Measurements from ENCODE around the gene CYP19A1.
"Not testable (repeated sequence)": the region's sequence is repeated elsewhere in the genome, so short reads cannot be mapped to it uniquely, and the experiment has no call there.

Gene CYP19A1

DNA sequence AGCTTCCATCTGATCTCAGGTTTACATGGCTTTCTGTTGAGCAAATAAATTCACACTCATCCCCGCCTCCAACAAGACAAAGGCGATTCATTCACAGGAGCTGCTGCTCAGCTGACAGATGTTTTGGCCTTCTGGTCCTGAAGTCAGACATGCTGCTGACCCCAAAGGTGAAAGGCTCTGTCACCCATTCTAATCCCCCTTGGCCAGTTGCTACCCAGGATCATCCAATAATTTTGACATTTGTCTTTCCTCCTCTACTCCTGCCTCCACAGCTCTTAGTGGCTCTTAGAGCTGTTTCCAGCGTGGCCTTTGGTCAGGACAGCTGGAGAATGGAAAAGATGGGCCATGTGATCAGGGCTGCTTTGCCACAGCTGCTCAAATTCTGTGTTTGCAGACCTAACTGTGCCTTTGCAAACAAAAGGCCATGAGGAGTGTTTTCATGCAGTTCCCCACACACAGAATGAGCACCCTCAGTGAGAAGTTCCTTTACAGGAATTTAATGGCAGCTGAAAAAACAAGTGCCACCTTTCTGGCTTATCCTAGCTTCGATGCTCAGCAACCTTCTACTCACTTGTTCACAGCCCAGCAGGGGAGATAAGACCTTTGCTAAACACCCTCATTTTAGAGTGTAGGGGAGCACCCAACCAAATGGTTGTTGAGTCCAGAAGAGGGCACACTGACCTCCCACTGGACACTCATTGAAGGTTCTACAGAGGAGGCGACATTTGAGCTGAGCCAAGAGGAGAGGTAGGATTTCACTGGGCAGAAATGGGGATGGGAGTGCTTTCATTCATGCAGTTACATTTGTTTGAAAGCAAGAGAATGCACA is 39.0 kb downstream of the CYP19A1 start:
- Histone ChIP-seq H3K9ac (ENCODE audit: low read length) (no peak overlapping the region), H3K27ac (ENCODE audit: low read depth, low read length) (no peak overlapping the region), H3K36me3 (ENCODE audit: control insufficient read depth, insufficient read depth, low read length) (no peaks in the 10 kb centered on the region), H3K4me3 (ENCODE audit: low read length) (no peak overlapping the region), H3K4me1 (ENCODE audit: control insufficient read depth, insufficient read depth, low read length) (no peaks in the 10 kb centered on the region), H3K27me3 (ENCODE audit: control insufficient read depth, insufficient read depth, low read length) (no peaks in the 10 kb centered on the region)

GRCh38 chr15:51298620-51299019 is 39.8 kb downstream of the CYP19A1 start:
- no peaks in the 10 kb centered on the region for H3K36me3 ChIP-seq (ENCODE audit: control insufficient read depth, insufficient read depth, low read length)
- no peaks in the 10 kb centered on the region for H3K27me3 ChIP-seq (ENCODE audit: control insufficient read depth, insufficient read depth, low read length)
- no peaks in the 10 kb centered on the region for H3K4me1 ChIP-seq (ENCODE audit: control insufficient read depth, insufficient read depth, low read length)
- no peak overlapping the region for H3K27ac ChIP-seq (ENCODE audit: low read depth, low read length)
- no peak overlapping the region for H3K4me3 ChIP-seq (ENCODE audit: low read length)
- H3K9ac ChIP-seq (ENCODE audit: low read length) = no peak overlapping the region

DNA sequence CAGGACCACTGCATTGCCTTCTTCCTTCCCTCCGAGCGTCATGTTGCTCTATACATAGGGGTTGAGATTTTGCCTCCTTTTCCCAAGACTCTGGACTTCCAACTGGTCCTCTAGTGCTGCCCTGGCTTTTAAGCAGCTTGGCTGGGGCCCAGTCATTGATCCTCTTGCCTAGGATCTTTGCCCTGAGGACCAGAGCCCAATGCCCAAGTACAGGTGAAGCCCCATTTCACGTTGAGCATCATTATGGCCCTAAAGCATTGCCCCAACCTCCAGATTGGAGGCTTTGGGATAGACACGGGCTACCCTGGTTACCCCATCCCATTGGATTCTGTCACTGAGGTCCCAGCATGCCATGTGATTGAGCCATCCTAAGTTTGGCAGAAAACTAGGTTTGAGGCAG is 47.7 kb downstream of the CYP19A1 start:
- Histone ChIP-seq H3K4me3 (ENCODE audit: low read length) (no peak overlapping the region), H3K27me3 (ENCODE audit: control insufficient read depth, insufficient read depth, low read length) (no peaks in the 10 kb centered on the region), H3K27ac (ENCODE audit: low read depth, low read length) (no peak overlapping the region), H3K36me3 (ENCODE audit: control insufficient read depth, insufficient read depth, low read length) (no peaks in the 10 kb centered on the region), H3K4me1 (ENCODE audit: control insufficient read depth, insufficient read depth, low read length) (no peaks in the 10 kb centered on the region), H3K9ac (ENCODE audit: low read length) (no peak overlapping the region)

GRCh38 chr15:51289290-51289689 is 49.1 kb downstream of the CYP19A1 start:
- Histone ChIP-seq H3K36me3 (ENCODE audit: control insufficient read depth, insufficient read depth, low read length) (no peaks in the 10 kb centered on the region), H3K27me3 (ENCODE audit: control insufficient read depth, insufficient read depth, low read length) (no peaks in the 10 kb centered on the region), H3K27ac (ENCODE audit: low read depth, low read length) (no peak overlapping the region), H3K4me3 (ENCODE audit: low read length) (no peak overlapping the region), H3K4me1 (ENCODE audit: control insufficient read depth, insufficient read depth, low read length) (no peaks in the 10 kb centered on the region), H3K9ac (ENCODE audit: low read length) (no peak overlapping the region)

DNA sequence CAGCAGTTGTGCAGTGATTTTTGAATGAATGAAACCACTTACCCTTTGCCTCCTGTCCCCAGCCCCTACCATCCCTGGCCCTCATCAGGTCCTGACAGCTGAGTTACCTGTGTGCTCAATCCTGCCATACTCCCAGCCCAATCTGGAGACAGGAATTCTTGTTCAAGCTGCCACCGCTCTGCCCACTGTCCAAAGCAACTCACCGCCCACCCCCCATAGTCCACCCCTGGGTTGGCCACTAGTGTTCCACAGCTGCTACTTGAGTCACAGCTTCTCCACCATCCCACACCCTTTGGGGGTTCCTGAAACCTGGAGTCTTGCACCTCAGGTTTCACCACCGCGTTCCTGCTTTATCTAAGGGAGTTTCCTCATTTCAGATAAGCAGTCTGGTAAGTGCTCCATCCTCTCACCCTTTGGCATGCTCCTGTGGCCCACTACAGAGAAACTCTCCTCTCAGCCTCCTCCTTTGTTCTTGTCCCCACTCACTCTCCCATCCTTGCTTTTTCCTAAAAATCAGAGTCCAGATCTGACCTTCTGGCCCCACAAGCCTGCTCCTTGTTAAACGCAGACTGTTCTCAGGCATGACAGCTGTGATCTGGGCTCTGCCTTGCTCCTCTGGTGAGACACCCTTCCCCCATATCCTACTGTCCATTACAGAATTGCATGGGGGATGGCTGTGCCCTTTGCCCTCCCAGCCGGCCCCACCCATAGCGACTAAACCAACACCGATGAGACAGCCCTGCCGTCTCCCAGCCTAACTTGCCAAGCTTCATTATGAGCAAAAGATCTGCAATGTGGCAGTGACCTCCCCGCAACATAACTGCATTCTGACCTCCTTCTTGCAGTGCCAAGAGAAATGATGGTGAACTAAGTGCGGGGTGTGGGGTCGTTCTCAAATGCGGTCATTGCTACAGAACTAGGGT is 50.0 kb downstream of the CYP19A1 start:
- Histone ChIP-seq H3K27ac (ENCODE audit: low read depth, low read length) (no peak overlapping the region), H3K36me3 (ENCODE audit: control insufficient read depth, insufficient read depth, low read length) (no peaks in the 10 kb centered on the region), H3K4me3 (ENCODE audit: low read length) (no peak overlapping the region), H3K27me3 (ENCODE audit: control insufficient read depth, insufficient read depth, low read length) (no peaks in the 10 kb centered on the region), H3K9ac (ENCODE audit: low read length) (no peak overlapping the region), H3K4me1 (ENCODE audit: control insufficient read depth, insufficient read depth, low read length) (no peaks in the 10 kb centered on the region)

GRCh38 chr15:51286816-51287215 is 51.6 kb downstream of the CYP19A1 start:
- no peak overlapping the region for H3K4me3 ChIP-seq (ENCODE audit: low read length)
- H3K27ac ChIP-seq (ENCODE audit: low read depth, low read length) = no peak overlapping the region
- no peaks in the 10 kb centered on the region for H3K4me1 ChIP-seq (ENCODE audit: control insufficient read depth, insufficient read depth, low read length)
- H3K9ac ChIP-seq (ENCODE audit: low read length) = no peak overlapping the region
- no peaks in the 10 kb centered on the region for H3K27me3 ChIP-seq (ENCODE audit: control insufficient read depth, insufficient read depth, low read length)
- H3K36me3 ChIP-seq (ENCODE audit: control insufficient read depth, insufficient read depth, low read length) = no peaks in the 10 kb centered on the region

DNA sequence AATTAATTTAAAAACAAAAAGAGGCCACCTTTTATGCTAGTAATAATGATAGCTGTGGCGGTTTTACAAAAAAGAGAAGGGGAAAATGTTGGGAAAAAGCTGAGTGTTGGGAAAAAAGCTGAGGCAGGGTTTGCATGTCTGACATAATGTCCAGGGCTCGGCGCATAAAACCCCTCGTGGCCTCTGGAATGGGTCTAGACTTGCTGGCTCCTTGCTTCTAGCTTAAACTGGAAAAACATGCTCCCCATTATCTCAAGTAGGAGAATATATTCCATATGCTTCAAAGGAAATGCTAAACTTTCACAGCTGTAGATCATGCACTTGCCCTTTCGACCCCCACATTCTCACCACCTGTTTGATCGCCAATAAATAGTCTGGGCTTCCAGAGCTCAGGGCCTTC is 53.0 kb downstream of the CYP19A1 start:
- H3K27ac ChIP-seq (ENCODE audit: low read depth, low read length) = no peak overlapping the region

DNA sequence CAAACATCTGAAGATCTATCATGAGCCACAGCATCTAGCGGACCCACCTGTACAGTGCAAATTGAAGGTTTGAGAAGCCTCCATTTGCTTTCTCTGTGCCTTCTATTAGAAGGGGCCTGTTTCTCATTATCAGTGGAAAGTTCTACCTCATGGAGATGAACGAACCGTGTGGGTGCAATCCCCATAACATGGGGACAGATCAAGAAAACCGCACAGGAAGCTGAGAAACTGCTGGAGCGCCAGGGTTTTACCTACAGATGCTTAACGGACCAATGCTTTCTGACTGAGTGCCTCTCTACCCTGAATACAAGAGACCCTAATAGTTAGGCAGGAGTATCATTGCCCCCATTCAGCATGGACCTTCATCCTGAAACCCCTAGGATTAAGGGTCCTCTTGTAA is 53.5 kb downstream of the CYP19A1 start:
- H3K4me3 ChIP-seq (ENCODE audit: low read length) = no peak overlapping the region
- no peaks in the 10 kb centered on the region for H3K4me1 ChIP-seq (ENCODE audit: control insufficient read depth, insufficient read depth, low read length)
- H3K27me3 ChIP-seq (ENCODE audit: control insufficient read depth, insufficient read depth, low read length) = no peaks in the 10 kb centered on the region
- H3K27ac ChIP-seq (ENCODE audit: low read depth, low read length) = no peak overlapping the region
- H3K36me3 ChIP-seq (ENCODE audit: control insufficient read depth, insufficient read depth, low read length) = no peaks in the 10 kb centered on the region
- no peak overlapping the region for H3K9ac ChIP-seq (ENCODE audit: low read length)

More for the DNA sequence above, 53.0 kb downstream of the CYP19A1 start:
- H3K27me3 ChIP-seq (ENCODE audit: control insufficient read depth, insufficient read depth, low read length) = no peaks in the 10 kb centered on the region
- no peaks in the 10 kb centered on the region for H3K4me1 ChIP-seq (ENCODE audit: control insufficient read depth, insufficient read depth, low read length)
- H3K4me3 ChIP-seq (ENCODE audit: low read length) = no peak overlapping the region
- no peaks in the 10 kb centered on the region for H3K36me3 ChIP-seq (ENCODE audit: control insufficient read depth, insufficient read depth, low read length)
- no peak overlapping the region for H3K9ac ChIP-seq (ENCODE audit: low read length)

- no peak overlapping the region for H3K4me3 ChIP-seq (ENCODE audit: low read length)
- no peak overlapping the region for H3K27ac ChIP-seq (ENCODE audit: low read depth, low read length)
- H3K27me3 ChIP-seq (ENCODE audit: control insufficient read depth, insufficient read depth, low read length) = no peaks in the 10 kb centered on the region
- H3K4me1 ChIP-seq (ENCODE audit: control insufficient read depth, insufficient read depth, low read length) = no peaks in the 10 kb centered on the region
- H3K9ac ChIP-seq (ENCODE audit: low read length) = no peak overlapping the region
- no peaks in the 10 kb centered on the region for H3K36me3 ChIP-seq (ENCODE audit: control insufficient read depth, insufficient read depth, low read length)
Observed at GRCh38 chr15:51283026-51283425, 55.4 kb downstream of the CYP19A1 start.

- H3K9ac ChIP-seq (ENCODE audit: low read length); H3K27ac ChIP-seq (ENCODE audit: low read depth, low read length); H3K4me3 ChIP-seq (ENCODE audit: low read length); H3K36me3 ChIP-seq (ENCODE audit: control insufficient read depth, insufficient read depth, low read length); H3K27me3 ChIP-seq (ENCODE audit: control insufficient read depth, insufficient read depth, low read length); H3K4me1 ChIP-seq (ENCODE audit: control insufficient read depth, insufficient read depth, low read length): not testable (repeated sequence)
Observed at GRCh38 chr15:51282241-51282640, 56.2 kb downstream of the CYP19A1 start.

- Histone ChIP-seq H3K27ac (ENCODE audit: low read depth, low read length) (no peak overlapping the region), H3K9ac (ENCODE audit: low read length) (no peak overlapping the region), H3K4me3 (ENCODE audit: low read length) (no peak overlapping the region), H3K36me3 (ENCODE audit: control insufficient read depth, insufficient read depth, low read length) (no peaks in the 10 kb centered on the region), H3K27me3 (ENCODE audit: control insufficient read depth, insufficient read depth, low read length) (no peaks in the 10 kb centered on the region), H3K4me1 (ENCODE audit: control insufficient read depth, insufficient read depth, low read length) (no peaks in the 10 kb centered on the region)
Observed at GRCh38 chr15:51281368-51281967, 56.9 kb downstream of the CYP19A1 start.

GRCh38 chr15:51280838-51281237 is 57.6 kb downstream of the CYP19A1 start:
- Histone ChIP-seq H3K27ac (ENCODE audit: low read depth, low read length) (no peak overlapping the region), H3K4me1 (ENCODE audit: control insufficient read depth, insufficient read depth, low read length) (no peaks in the 10 kb centered on the region), H3K4me3 (ENCODE audit: low read length) (no peak overlapping the region), H3K27me3 (ENCODE audit: control insufficient read depth, insufficient read depth, low read length) (no peaks in the 10 kb centered on the region), H3K36me3 (ENCODE audit: control insufficient read depth, insufficient read depth, low read length) (no peaks in the 10 kb centered on the region), H3K9ac (ENCODE audit: low read length) (no peak overlapping the region)

All from rectal smooth muscle tissue (tissue), 1 donor.